H9 (cell line): ENCODE results near the gene PPP1R9A. TPM values are rescaled to one million over a fixed set of nuclear protein-coding genes. Genes with fewer than 3 reads are reported as not detected.

Source experiments
- DNase-seq: peaks from one replicate; pipeline ENCODE4 v3.0.0-alpha.2; 2017
- H2AFZ ChIP-seq: one replicate; pipeline ENCODE4 v1.6.1; 2013; ENCODE audit warnings: mild to moderate bottlenecking, low read length, control low read depth, moderate library complexity
- H2AK5ac ChIP-seq: 2 replicates; pipeline ENCODE4 v1.6.1; 2013; ENCODE audit warnings: low read length, control low read depth, mixed read lengths; ENCODE audit not compliant: insufficient read length
- H2BK120ac ChIP-seq: one replicate; pipeline ENCODE4 v1.6.1; 2013; ENCODE audit warnings: low read depth, mild to moderate bottlenecking, low read length, control low read depth, inconsistent platforms; ENCODE audit not compliant: poor library complexity, severe bottlenecking
- H2BK12ac ChIP-seq: 2 replicates; pipeline ENCODE4 v1.6.1; 2013; ENCODE audit warnings: low read length, control low read depth, mixed read lengths, low read depth; ENCODE audit not compliant: insufficient read length
- H2BK15ac ChIP-seq: 2 replicates; pipeline ENCODE4 v1.6.1; 2013; ENCODE audit warnings: low read depth, low read length, control low read depth
- H2BK20ac ChIP-seq: one replicate; pipeline ENCODE4 v1.6.1; 2013; ENCODE audit warnings: low read depth, mild to moderate bottlenecking, low read length, control low read depth, inconsistent platforms; ENCODE audit not compliant: poor library complexity, severe bottlenecking
- H2BK5ac ChIP-seq: 2 replicates; pipeline ENCODE4 v1.6.1; 2013; ENCODE audit warnings: low read length, control low read depth, mixed read lengths; ENCODE audit not compliant: insufficient read length
- H3K14ac ChIP-seq: 2 replicates; pipeline ENCODE4 v1.6.1; 2013; ENCODE audit warnings: low read length, control low read depth; ENCODE audit not compliant: insufficient read depth
- H3K18ac ChIP-seq: 2 replicates; pipeline ENCODE4 v1.6.1; 2013; ENCODE audit warnings: low read depth, mild to moderate bottlenecking, mixed read lengths, low read length, control low read depth; ENCODE audit not compliant: insufficient read length
- H3K23ac ChIP-seq: 2 replicates; pipeline ENCODE4 v1.6.1; 2013; ENCODE audit warnings: low read length, control low read depth, mixed read lengths, low read depth; ENCODE audit not compliant: insufficient read length
- H3K23me2 ChIP-seq: 2 replicates; pipeline ENCODE4 v1.6.1; 2013; ENCODE audit warnings: low read depth, mild to moderate bottlenecking, mixed read lengths, low read length, control low read depth; ENCODE audit not compliant: insufficient read length, poor library complexity, severe bottlenecking
- H3K27ac ChIP-seq: 2 replicates; pipeline ENCODE4 v1.5.1; 2013; ENCODE audit warnings: low read length, control low read depth, mixed read lengths, low read depth; ENCODE audit not compliant: insufficient read length
- H3K27me3 ChIP-seq: 2 replicates; pipeline ENCODE4 v1.6.1; 2013; ENCODE audit warnings: low read length, control low read depth, inconsistent platforms; ENCODE audit not compliant: insufficient read depth
- H3K4ac ChIP-seq: 2 replicates; pipeline ENCODE4 v1.6.1; 2013; ENCODE audit warnings: low read depth, mild to moderate bottlenecking, control low read depth, inconsistent platforms, low read length, moderate library complexity
- H3K4me1 ChIP-seq: 2 replicates; pipeline ENCODE4 v1.6.1; 2013; ENCODE audit warnings: low read length, control low read depth, inconsistent platforms; ENCODE audit not compliant: insufficient read depth
- H3K4me2 ChIP-seq: 2 replicates; pipeline ENCODE4 v1.6.1; 2013; ENCODE audit warnings: low read length, control low read depth, mixed read lengths; ENCODE audit not compliant: insufficient read length, insufficient read depth
- H3K56ac ChIP-seq: 2 replicates; pipeline ENCODE4 v1.6.1; 2013; ENCODE audit warnings: low read depth, mild to moderate bottlenecking, mixed read lengths, low read length, control low read depth; ENCODE audit not compliant: insufficient read length
- H3K79me1 ChIP-seq: 2 replicates; pipeline ENCODE4 v1.6.1; 2013; ENCODE audit warnings: low read depth, mild to moderate bottlenecking, moderate library complexity, low read length, control low read depth, inconsistent platforms; ENCODE audit not compliant: insufficient read depth, poor library complexity, severe bottlenecking
- H3K79me2 ChIP-seq: 2 replicates; pipeline ENCODE4 v1.6.1; 2013; ENCODE audit warnings: low read length, control low read depth, inconsistent platforms; ENCODE audit not compliant: insufficient read depth
- H3K9ac ChIP-seq: 2 replicates; pipeline ENCODE4 v1.6.1; 2013; ENCODE audit warnings: low read length, control low read depth, mixed read lengths; ENCODE audit not compliant: insufficient read length; ENCODE audit errors: extremely low read depth
- H3K9me3 ChIP-seq: one replicate; pipeline ENCODE4 v1.6.1; 2013; ENCODE audit warnings: low read depth, low read length, inconsistent platforms; ENCODE audit not compliant: control insufficient read depth
- H3T11ph ChIP-seq: one replicate; pipeline ENCODE4 v1.6.1; 2013; ENCODE audit warnings: mild to moderate bottlenecking, low read length, control low read depth, inconsistent platforms
- H4K20me1 ChIP-seq: one replicate; pipeline ENCODE4 v1.6.1; 2013; ENCODE audit not compliant: control insufficient read depth, insufficient read length, insufficient read depth
- H4K5ac ChIP-seq: 2 replicates; pipeline ENCODE4 v1.6.1; 2013; ENCODE audit warnings: low read depth, mild to moderate bottlenecking, mixed read lengths, low read length, control low read depth; ENCODE audit not compliant: insufficient read length
- H4K8ac ChIP-seq: replicated peaks from 2 replicates; pipeline ENCODE4 v1.6.1; 2013; ENCODE audit warnings: low read length, control low read depth, mixed read lengths, low read depth; ENCODE audit not compliant: insufficient read length
- H4K91ac ChIP-seq: 2 replicates; pipeline ENCODE4 v1.6.1; 2013; ENCODE audit warnings: low read depth, mild to moderate bottlenecking, moderate library complexity, mixed read lengths, low read length, control low read depth; ENCODE audit not compliant: insufficient read length
- H3K27ac Mint-ChIP-seq, 3 experiments: 2 replicates in 2 of 3; 3 replicates in 1 of 3; pipeline ENCODE4 v1.8.0; 2020 to 2021; ENCODE audit warnings: mixed read lengths in 3 of 3, mild to moderate bottlenecking in 1 of 3, moderate library complexity in 1 of 3
- H3K27me3 Mint-ChIP-seq: 2 replicates; pipeline ENCODE4 v1.8.0; 2021; ENCODE audit warnings: low read depth, mild to moderate bottlenecking, moderate library complexity, mixed read lengths
- H3K36me3 Mint-ChIP-seq, 3 experiments: 2 replicates in 2 of 3; 3 replicates in 1 of 3; pipeline ENCODE4 v1.8.0; 2020 to 2021; ENCODE audit warnings: low read depth in 3 of 3, mixed read lengths in 3 of 3; ENCODE audit not compliant: insufficient read depth in 1 of 3
- H3K4me1 Mint-ChIP-seq, 2 experiments: 2 replicates each; pipeline ENCODE4 v1.8.0; 2020; ENCODE audit warnings: mixed read lengths in 2 of 2
- H3K4me3 Mint-ChIP-seq, 2 experiments: 2 replicates in 1 of 2; 3 replicates in 1 of 2; pipeline ENCODE4 v1.8.0; 2020 to 2021; ENCODE audit warnings: mild to moderate bottlenecking in 2 of 2, mixed read lengths in 2 of 2, moderate library complexity in 1 of 2
- H3K9me3 Mint-ChIP-seq, 2 experiments: 2 replicates in 1 of 2; 3 replicates in 1 of 2; pipeline ENCODE4 v1.8.0; 2020; ENCODE audit warnings: mild to moderate bottlenecking in 2 of 2, mixed read lengths in 2 of 2, moderate library complexity in 1 of 2
- CTCF ChIP-seq: fragments of 200-600 bp; sonication (generic); conservative IDR thresholded peaks from 3 replicates; pipeline ENCODE4 v1.8.0; 2021; ENCODE audit warnings: antibody characterized with exemption, mild to moderate bottlenecking
- WGBS: extraction: QIAGEN DNeasy Blood & Tissue Kit; methylation state at CpG from one replicate; pipeline ENCODE4 v1.1.7; 2013; ENCODE audit warnings: missing lambda C conversion rate, low lambda C conversion rate, mixed read lengths; ENCODE audit not compliant: insufficient read length; ENCODE audit errors: extremely low coverage; 5-methylcytosine and 5-hydroxymethylcytosine counted together
- total RNA-seq: library from RNA; stranded (reverse); gene quantifications from 2 replicates; pipeline ENCODE4 v1.2.1, GENCODE V29; 2021

The PPP1R9A gene
- total RNA-seq, 1 experiment from 2014 or later = 17.0 TPM

DNA sequence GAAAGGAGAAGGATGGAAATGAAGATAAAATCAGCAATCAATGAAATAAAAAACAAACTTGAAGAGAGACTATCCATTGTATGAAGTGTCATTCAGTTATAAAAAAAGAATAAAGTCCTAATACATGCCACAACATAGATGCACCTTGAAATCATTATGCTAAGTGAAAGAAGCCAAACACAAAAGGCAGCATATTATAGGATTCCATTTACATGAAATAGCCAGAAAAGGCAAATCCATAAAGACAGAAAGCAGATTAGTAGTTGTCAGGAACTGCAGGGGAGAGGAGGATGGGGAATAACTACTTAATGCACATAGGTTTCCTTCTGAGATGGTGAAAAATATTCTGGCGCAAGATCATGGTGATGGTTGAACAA lies 423.6 kb downstream of the PPP1R9A start:
- Histone ChIP-seq H3K79me2 (no peaks in the 10 kb centered on the region), H3K23me2 (no peaks in the 10 kb centered on the region), H3K9ac (no peak overlapping the region), H2BK15ac (no peak overlapping the region), H3K27me3 (no peaks in the 10 kb centered on the region), H3K79me1 (no peaks in the 10 kb centered on the region), H3K56ac (no peak overlapping the region), H3K23ac (no peak overlapping the region), H3K14ac (no peak overlapping the region), H2AFZ (no peak overlapping the region), H3K18ac (no peak overlapping the region), H4K5ac (no peak overlapping the region), H3K4me2 (no peak overlapping the region), H4K8ac (no peak overlapping the region), H3K27ac (no peak overlapping the region), H3K4ac (no peak overlapping the region), H2BK5ac (no peak overlapping the region), H3K9me3 (no peaks in the 10 kb centered on the region), H3K4me1 (no peaks in the 10 kb centered on the region), H2BK20ac (no peak overlapping the region), H3T11ph (no peak overlapping the region), H2AK5ac (no peak overlapping the region), H2BK12ac (no peak overlapping the region), H4K20me1 (no peaks in the 10 kb centered on the region), H2BK120ac (no peak overlapping the region), H4K91ac (no peak overlapping the region)
- H3K4me1 Mint-ChIP-seq = peaks cover 0 to 12% of the 10 kb centered on the region in 2 experiments; a peak in 2 of 4 replicates
- no peak for TF ChIP-seq CTCF
- H3K9me3 Mint-ChIP-seq = no peaks in the 10 kb centered on the region
- H3K27ac Mint-ChIP-seq = no peak overlapping the region
- H3K36me3 Mint-ChIP-seq = no peaks in the 10 kb centered on the region
- H3K4me3 Mint-ChIP-seq = no peak overlapping the region
- no CpG with 5 or more reads among the region's 1 CpG for WGBS
- no peaks in the 10 kb centered on the region; the same call in 1 of the 2 replicates for H3K27me3 Mint-ChIP-seq
- no peak for DNase-seq
